ENCODE results near the gene RNF126.

GRCh38 chr19:634975-635652 lies 27.9 kb downstream of the RNF126 start:
- TF ChIP-seq, protein P1, sequence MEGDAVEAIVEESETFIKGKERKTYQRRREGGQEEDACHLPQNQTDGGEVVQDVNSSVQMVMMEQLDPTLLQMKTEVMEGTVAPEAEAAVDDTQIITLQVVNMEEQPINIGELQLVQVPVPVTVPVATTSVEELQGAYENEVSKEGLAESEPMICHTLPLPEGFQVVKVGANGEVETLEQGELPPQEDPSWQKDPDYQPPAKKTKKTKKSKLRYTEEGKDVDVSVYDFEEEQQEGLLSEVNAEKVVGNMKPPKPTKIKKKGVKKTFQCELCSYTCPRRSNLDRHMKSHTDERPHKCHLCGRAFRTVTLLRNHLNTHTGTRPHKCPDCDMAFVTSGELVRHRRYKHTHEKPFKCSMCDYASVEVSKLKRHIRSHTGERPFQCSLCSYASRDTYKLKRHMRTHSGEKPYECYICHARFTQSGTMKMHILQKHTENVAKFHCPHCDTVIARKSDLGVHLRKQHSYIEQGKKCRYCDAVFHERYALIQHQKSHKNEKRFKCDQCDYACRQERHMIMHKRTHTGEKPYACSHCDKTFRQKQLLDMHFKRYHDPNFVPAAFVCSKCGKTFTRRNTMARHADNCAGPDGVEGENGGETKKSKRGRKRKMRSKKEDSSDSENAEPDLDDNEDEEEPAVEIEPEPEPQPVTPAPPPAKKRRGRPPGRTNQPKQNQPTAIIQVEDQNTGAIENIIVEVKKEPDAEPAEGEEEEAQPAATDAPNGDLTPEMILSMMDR (IDR thresholded peaks at IDR 0.05; ENCODE audit: insufficient read depth, low read depth, low read length), result no peak
- no peak for TF ChIP-seq EZH2 (IDR thresholded peaks at IDR 0.05; ENCODE audit: insufficient read depth, low read length)

Data from astrocyte (in vitro differentiated cells and primary cell).